Measurements from ENCODE around the gene TMEM87B.

DNA sequence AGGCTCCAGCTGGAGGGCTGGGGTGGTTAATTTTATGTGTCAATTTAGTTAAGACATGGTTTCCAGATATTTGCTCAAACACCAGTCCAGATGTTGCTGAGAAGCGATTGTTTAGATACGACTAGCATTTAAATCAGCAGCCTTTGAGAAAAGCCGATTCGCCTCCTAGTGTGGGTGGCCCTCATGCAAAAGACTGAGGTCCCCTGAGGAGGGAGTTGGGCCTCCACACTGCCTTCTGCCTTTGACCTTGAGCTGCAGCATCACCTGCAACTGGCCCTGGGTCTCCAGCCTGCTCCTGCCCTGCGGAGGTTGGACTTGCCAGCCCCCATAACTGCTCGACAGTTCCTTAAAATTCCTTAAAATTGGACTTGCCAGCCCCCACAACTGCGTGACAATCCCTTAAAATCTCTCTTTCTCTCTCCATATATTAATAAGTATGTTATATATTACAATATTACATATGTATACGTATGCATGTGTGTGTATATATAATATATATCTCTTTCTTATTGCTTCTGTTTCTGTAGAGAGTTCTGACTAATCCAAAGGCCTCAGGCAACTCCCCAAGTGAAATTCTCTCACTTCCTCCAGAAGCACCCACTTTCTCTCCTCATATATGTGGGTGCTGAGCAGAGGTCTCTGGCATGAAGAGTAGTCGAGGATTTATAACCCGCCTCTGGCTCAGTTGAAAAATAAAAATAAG, 97.6 kb downstream of the TMEM87B start:
- TF ChIP-seq TEAD1 (CRISPR knock-in tag; IDR thresholded peaks at IDR 0.05) (no peak), ZBTB21 (CRISPR knock-in tag; IDR thresholded peaks at IDR 0.05; ENCODE audit: borderline replicate concordance) (no peak), TEAD4 (CRISPR knock-in tag; IDR thresholded peaks at IDR 0.05) (no peak), SP1 (CRISPR knock-in tag; conservative IDR thresholded peaks at IDR 0.05) (no peak), NFATC4 (CRISPR knock-in tag; IDR thresholded peaks at IDR 0.05) (no peak)
- TF ChIP-seq, protein P1, sequence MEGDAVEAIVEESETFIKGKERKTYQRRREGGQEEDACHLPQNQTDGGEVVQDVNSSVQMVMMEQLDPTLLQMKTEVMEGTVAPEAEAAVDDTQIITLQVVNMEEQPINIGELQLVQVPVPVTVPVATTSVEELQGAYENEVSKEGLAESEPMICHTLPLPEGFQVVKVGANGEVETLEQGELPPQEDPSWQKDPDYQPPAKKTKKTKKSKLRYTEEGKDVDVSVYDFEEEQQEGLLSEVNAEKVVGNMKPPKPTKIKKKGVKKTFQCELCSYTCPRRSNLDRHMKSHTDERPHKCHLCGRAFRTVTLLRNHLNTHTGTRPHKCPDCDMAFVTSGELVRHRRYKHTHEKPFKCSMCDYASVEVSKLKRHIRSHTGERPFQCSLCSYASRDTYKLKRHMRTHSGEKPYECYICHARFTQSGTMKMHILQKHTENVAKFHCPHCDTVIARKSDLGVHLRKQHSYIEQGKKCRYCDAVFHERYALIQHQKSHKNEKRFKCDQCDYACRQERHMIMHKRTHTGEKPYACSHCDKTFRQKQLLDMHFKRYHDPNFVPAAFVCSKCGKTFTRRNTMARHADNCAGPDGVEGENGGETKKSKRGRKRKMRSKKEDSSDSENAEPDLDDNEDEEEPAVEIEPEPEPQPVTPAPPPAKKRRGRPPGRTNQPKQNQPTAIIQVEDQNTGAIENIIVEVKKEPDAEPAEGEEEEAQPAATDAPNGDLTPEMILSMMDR (IDR thresholded peaks at IDR 0.05), result no peak
- TF ChIP-seq, protein P2, sequence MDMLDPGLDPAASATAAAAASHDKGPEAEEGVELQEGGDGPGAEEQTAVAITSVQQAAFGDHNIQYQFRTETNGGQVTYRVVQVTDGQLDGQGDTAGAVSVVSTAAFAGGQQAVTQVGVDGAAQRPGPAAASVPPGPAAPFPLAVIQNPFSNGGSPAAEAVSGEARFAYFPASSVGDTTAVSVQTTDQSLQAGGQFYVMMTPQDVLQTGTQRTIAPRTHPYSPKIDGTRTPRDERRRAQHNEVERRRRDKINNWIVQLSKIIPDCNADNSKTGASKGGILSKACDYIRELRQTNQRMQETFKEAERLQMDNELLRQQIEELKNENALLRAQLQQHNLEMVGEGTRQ (CRISPR knock-in tag; IDR thresholded peaks at IDR 0.05), result no peak
- TF ChIP-seq, protein P3, sequence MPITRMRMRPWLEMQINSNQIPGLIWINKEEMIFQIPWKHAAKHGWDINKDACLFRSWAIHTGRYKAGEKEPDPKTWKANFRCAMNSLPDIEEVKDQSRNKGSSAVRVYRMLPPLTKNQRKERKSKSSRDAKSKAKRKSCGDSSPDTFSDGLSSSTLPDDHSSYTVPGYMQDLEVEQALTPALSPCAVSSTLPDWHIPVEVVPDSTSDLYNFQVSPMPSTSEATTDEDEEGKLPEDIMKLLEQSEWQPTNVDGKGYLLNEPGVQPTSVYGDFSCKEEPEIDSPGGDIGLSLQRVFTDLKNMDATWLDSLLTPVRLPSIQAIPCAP (CRISPR knock-in tag; IDR thresholded peaks at IDR 0.05), result no peak
